HG02571 (cell line): ENCODE results near the gene ADCY5.

ENCODE experiments used
- ATAC-seq: cut with Tn5 transposase; IDR thresholded peaks from one replicate; pipeline ENCODE4 v1.9.1; 2021; ENCODE audit warnings: mild to moderate bottlenecking, moderate library complexity; ENCODE audit not compliant: unreplicated experiment

Gene ADCY5

DNA sequence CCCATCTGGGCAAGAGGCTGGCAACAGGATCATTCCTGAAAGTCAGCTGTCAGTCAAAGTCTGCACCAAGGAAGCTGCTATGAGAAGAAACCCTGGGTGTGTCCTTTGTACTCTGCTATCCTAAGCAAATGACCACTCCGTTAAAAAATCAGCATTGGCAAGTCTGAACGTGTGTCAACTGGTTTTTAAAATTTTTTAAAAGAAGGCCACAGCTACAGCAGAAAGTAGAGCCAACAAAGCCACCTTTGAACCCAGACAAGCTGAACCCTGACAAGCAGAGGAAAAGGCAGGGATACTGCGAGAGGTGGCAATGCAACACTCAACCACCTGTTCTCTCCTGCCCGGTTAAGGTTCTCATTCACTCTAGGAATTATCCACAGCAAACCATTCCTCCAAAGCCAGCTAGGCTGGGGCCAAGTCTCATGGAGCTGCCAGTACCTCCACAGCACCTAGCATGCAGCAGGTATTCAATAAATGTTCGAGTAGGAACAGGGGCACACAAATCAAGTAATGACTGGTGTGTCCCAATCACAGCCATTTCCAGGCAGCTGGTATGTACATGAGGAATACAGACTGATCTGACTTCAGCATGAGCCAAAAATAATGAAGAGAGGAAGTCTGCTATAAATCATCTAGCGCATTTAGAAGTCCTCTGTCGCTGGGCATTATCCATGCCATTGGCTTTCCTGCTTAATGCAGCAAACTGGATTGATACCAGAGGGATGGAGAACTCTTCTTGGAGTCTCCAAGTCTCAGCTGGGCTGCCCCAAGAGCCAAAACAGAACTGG, 76.0 kb downstream of the ADCY5 start:
- no peak for ATAC-seq

DNA sequence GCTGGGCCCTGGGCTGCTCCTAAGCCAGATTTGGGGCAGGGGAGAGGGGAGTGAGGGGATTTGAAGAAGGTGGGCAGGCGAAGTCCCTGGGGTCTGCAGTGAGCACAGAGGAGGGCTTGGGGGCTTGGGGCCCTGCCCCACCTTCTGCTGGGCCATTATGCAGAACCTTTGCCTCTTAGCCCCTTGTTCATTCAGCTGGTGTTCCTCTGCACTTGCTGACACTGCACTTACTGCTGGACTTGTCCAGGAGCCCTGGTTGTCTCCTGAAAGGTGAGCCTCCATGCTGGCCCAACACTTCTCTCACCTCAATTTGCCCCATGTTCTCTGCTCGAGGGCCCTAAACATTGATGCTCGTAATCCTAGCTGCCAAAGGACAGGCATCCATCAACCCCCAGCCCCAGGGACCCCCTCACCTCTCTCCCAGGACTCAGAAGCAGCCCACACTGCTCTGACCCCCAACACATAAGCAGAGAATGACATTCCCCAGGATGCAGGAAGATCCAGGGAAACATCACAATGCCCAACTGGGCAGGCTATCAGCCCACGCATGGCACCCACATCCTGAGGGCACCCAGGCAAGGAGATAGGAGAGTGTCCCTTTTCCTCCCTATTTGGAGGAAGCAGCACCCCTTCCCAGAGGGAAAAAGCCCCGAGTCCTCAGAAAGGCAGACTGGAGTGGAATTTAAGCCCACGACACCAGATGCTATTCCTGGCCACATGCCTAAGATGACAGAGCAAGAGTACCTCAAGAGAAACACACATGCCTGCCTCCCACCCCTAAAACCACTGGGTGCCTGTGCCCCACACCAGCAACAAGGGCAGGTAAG, 76.8 kb downstream of the ADCY5 start:
- ATAC-seq: no peak

DNA sequence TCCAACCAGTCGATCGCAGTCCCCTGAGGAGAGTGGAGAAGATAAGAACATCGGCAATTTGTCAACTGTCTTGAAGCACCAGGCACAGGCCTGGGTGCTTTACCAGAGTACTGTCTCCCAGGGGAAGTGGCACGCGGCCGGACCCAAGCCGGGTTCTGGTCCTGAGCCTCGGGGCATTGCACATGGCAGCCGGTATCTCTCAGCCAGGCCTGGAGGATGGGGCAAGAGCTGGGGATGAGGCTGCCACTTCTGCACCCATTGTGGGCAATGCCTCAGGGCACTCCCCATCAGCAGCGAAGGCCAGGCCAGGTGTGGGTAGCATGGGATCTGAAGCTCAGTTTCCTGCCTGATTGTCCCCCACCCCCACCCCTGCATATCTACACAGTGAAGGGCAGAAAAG, 77.5 kb downstream of the ADCY5 start:
- ATAC-seq: no peak

DNA sequence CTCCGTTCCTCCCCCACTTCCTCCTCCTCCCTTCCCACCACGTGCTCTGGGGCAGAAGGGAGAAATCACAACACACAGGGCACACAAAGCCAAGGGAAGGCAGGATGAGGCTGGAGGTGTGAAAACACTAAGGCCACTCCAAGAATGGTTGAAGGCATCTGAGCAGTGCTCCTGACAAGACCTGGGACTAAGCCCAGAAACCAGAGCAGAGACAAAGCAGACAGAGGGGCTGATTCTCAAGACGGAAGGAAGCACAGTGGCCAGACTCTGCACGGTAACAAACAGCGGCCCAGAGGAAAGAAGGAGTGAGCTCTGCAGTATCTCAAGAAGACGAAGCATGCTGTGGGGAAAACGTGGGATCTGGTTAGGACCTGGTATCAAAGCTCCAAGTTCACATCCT, 78.1 kb downstream of the ADCY5 start:
- no peak for ATAC-seq

DNA sequence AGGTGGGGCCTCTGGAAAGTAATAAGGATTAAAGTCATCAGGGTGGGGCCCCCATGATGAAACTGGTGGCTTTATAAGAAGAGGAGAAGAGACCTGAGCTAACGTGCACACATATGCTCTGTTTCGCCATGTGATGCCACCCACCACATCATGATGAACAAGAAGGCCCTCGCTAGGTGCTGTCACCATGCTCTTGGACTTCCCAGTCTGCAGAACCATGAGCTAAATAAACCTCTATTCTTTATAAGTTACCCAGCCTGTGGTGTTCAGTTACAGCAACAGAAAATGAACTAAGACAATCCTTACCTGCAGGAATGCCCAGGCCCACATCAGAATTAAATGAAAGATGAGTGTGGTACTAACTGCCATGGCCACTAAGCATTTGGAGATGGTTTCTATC, 79.8 kb downstream of the ADCY5 start:
- no peak for ATAC-seq

DNA sequence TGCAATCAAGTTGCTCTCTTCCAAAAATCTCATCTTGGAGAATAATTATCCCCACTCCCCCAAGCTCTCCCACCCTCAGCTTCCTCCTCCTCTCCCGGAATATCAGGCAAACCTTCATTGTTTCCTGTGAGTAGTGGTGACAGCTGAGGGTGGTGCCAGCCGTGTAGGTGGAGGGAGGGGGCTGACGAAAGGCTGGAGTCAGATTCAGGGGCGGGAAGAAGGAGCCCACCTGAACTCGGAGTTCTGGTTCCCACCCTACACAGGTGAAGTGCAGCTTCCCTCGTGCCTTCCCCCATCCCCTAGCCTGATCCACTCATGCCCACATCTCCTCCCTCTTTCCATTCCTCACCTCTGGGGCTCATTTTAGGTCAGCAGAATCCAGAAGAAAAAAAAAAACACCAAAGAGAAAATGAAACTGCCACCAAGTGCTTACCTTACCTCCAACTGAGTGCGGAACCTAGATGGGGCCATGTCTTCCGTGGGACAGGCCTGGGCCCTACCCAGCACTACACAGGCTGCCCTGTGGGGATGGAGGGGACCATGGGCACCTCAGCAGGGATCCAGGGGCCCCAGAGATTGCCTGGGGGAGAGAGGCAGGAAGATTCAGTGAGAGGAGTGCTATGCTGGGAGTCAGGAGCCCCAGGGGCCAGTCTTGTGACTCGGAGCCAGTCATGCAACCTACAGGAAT, 81.3 kb downstream of the ADCY5 start:
- ATAC-seq: no peak

DNA sequence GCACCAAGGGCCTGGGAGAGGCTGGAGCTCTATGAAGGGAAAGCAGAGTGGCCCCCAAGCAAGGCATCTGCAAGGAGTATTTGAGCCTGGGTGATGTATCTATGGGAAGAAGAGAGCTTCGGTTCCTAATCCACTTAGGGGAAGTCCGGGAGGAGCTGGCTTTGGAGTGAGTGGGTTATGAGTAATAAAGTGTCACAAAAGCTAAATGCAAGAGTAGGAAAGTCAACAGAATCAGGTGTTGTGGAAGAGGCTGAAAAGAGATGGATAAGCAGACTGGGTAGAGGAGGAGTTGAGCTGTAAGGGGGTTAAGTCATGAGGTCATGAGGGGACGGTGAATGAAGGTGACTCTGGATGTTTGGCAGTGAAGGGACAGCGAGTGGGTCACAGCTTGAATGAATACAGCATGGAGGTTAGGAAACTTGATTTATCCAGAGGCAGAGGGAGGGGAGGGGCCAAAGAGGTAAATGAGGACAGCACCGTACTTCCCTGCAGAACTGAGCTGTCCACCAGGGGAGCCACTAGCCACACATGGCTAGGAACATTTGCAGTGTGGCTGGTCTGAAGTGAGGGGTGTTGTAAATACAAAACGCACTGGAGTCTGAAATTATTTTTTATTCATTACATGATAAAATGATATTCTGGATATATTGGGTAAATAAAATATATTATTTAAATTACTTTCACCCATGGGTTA, 83.3 kb downstream of the ADCY5 start:
- ATAC-seq: no peak

DNA sequence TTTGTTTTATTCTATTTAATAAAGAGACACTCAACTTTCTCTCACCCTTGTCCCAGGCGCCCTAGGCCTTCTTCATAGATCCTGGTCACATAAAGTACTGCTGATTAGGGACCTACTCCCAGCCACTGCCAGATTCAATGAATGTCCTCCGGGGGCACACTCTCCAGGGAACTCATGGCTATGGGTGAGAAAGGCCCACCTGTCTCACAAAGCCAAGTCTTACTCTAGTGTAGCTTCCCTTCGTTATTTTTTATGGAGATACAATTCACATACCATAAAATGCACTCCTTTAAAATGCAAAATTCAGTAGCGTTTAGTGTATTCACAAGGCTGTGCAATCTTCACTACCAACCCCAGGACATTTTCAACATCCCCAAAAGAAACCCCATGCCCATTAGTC, 87.8 kb downstream of the ADCY5 start:
- no peak for ATAC-seq

DNA sequence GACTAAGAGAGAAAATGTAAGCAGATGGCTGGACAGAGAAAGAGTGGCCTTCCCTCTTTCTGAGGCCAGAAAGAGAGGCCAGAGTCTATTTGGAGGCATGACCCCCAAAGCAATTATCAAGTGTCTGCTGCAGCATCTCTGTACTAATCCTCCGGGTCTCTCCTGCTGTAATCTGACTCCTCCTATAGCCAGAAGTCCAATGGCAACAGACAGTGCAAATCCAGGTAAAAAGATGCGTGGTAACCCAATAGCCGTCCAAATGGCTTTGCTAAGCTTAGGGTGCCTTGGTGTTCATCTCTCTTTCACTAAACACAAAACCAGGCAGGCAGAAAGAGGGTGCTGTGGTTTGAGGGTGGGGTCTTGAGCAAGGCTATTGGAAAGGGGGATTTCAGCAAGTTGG, 91.6 kb downstream of the ADCY5 start:
- ATAC-seq: no peak

DNA sequence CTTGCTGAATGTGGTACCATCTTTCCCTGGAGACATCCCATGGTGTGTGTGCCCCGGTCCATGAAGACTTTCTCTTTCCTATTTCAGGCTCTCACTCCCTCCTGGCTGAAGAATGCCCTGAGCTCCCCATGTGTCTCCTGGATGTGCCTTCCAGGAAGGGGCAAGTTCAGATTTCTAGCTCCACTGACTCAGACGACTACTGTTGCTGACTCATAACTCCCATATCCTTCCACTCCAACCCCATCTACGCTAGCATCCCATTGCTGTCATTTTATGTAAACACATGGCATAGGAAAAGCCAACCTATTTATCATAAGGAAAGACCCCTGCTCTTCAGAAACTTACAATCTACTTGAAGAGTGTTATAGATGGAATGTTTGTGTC, 95.0 kb downstream of the ADCY5 start:
- no peak for ATAC-seq

DNA sequence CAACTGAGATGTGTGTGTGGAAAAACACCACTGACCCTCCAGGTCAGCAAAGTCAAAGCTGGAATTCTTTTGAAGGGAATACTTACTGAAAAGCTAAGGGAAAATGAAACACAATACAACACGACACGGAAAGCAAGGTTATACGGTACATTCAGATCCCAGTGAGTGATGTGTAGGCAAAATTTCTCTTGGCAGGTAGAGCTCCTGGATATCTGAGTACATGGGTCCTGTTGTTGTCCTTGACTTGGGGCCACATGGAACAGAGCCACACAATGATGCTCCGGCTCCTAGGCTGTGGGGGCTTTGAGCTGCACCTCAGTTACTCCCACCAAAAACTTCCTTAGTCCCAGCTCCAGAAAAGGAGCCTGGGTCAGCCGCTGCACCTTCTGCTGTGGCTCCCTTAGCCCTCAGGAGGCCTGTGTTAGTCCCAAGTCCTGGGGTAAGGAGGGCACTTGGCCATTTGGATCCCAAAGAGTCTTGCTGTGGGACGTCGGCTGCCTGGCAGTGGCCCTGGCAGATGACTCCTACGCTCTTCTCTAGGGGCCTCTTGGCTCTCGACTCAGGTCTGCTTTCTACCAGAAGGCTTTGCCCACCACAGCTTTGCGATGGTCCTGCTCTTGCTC, 95.6 kb downstream of the ADCY5 start:
- no peak for ATAC-seq

DNA sequence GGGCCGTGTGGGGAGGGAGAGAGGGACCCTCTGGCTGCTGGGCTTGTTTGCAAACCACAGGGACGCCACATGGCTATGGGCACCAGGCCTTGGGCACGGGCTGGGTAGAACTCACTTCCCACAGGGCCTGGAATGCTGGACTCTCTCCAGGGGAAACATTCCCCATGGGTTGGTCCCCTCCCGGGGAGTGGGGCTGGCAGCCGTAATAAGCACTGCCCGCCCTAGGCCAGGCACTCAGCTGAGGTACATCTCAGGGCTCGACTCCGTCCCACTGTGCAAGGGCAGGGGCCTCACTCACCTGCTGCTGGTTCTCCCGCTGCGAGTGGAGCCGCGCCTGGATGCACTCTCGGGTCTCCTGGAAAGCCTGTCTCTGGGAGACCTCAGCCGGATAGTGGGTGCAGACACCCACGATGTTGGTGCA, 96.7 kb downstream of the ADCY5 start:
- no peak for ATAC-seq

DNA sequence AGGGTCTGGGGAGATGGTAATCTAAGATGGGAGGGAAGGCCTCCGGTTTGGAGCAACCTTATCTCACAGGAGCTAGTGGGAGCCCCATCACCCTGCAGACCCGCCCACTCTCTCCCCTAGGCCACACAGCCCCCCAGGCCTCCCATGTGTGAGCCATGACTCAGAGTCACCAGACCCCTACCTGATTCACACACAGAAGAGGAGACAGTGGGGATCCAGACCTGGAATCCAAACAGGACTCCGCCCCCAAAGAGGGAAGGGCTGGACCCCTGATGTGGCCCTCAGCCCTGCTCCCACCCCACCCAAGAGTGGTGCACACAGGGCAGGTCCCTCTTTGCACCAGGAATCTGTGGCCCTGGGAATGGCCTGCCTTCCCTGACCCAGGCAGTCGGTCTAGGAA, 97.4 kb downstream of the ADCY5 start:
- no peak for ATAC-seq

DNA sequence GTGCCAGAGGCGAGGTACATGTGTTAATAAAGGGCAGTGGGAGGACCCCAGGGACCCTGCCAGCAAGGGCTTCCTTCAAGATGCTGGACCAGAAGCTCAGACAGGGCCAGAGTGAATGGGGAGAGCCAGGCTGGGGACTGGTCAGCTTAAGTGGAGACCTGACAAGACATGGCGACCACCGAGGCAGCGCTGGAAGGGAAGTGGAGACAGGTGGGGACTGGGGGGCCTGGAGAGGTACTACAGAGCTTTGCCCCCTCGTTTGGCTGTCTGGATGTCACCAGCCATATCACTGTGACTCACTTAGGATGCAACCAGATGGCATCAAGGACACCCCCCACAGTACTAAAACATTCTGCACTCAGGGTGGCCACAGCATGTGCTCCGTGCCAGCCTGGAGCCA, 97.9 kb downstream of the ADCY5 start:
- ATAC-seq: no peak

DNA sequence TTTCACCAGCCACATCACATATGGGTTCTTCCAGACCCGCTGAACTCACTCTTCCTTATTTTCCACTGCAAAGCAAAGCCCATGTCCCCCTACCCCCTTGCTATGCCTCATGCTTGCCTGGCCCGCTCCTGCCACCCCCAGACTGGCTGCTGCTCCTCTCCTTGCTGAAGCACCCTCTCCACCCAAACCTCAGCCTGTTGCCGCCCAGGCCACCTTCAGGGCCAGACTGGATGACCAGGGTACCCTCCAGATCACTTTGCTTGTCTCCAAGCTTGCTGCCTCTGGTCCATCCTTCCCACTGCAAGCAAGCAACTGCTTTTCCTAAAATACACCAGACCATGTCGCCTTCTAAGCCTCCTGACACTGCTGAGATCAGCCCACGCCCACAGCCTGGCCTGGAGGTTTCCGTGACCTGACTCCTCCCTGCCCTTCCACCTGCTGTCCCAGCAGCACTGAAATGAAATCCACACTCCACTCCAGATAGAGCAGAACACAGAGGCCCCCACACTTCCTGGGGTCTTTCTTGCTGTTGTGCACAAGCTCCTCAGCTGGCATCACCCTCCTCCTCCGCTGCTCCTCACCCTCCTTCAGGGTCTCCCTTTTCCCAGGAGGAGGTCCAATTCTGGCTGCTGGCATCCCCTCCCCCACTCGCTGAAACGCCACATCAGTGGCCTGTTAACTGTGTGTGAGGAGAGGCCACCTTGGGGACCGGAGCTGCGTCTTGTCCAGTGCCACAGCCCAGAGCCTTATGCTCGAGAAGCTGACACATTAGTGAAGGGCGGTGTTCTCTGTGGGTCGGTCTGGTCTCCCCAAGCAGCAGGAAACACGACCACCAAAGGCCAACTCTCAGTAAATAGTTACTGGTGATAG, 99.1 kb downstream of the ADCY5 start:
- ATAC-seq: no peak

DNA sequence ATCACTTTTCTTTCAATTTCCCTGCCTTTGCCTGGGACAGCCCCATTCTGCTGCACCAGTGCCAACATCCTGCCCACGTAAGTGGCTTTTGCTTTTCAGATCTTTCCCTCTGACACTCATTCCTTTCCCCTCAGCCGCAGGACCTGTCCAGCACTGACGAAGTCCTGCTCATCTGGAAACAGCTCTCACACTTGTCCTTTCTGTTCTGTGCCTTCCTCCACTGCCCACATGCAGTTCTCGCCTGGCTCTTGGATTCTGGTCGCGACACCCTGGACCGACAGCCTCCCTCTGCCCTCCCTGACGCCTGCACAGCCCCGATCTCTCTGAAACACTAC, 99.7 kb downstream of the ADCY5 start:
- no peak for ATAC-seq

DNA sequence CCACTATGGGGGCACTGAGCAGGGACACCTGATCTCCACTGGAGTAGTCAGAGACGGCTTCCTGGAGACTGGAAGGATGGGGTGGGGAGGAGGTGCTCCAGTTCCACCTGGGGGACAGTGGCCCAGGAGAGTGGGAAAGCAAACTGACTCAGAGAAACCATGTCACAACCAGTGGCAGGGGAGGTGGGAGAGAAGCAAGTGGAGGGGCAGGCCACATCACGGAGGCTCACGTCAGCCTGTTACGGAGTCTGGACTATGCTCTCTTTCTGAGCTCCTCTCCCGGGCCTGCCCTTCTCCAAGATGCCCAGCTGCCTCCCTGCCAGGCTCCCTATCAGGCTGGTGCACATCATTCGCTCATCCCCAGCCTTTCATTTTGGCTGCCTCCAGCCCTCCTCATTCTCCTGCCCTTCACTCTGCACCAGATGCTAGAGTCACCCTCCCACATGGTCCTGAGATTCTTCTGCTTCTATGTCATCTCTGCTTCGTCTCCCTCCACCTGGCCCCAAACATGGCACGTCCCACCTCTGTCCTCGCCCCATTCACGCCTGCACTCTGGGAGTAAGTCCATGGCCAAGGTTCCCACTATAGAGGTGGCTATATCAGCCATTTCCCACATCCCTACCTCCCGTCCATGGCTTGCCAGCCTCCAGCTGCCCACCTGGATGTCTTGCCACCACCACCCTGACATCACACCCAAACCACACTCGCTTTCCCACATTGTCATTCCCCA, 100.3 kb downstream of the ADCY5 start:
- no peak for ATAC-seq

DNA sequence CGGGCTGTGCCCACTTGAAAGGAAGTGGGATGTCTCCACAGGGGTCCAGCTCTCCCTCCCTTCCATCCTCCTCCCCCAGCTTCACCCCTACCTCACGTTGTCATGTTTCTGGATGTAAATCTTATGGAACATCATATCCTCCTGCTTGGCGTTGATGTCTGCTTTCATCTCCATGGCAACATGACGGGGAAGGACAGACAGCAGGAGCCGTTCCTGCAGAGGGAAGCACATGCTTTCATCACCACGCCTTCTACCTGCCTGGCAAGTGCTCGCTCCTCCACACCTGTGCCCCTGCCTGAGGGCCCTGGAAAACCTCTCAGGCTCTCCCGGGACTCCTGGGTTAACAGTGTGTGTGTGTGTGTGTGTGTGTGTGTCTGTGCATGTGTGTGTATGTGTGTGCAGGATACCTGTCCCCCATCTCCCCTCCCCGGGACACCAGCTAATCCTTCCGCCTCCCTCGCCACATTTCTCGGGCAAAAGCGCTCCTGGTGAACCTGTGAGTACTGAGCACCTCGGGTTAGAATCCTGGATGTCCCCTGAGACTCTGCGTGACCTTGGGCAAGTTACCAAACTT, 101.1 kb downstream of the ADCY5 start:
- no peak for ATAC-seq

DNA sequence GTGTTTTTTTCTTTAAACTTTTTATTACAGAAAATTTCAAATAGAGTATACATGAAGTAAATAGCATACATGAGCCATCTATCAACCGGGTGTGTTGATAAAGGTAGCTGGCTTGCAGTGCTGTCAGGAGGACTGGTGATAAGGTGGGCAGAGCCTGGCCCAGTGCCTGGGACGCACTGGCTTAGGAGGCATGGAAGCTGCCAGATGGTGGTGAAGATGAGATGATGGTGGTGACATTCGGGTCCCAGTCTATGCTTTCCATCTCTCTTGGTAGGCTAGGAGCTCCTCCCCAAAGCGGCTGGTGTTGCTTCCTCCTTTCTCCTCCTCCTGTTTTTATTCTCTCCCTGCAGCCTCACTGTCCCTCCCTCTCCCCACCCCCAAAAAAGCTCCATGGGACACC, 101.7 kb downstream of the ADCY5 start:
- ATAC-seq: no peak
